Measurements from ENCODE around the gene ADAMTSL2.

The ADAMTSL2 gene

DNA sequence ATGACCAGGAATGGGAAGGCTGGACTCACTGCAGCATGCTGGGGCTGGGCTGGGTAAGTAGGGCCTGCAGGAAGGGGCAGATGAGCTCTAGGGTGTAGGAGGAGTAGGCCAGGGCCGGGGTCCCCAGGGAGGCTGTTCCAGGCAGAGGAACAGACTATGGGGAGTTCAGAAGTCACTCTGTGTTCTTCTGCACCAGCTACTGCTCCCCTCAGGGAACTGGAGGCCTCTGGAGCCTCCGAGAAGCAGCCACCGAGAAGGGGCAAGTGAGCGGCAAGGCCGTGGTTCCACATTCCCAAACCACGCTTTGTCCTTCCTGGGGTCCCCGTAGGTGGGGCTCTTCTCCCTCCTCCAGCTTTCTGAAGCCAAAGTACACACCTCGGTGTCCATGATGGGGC is 47.2 kb upstream of the ADAMTSL2 start:
- no peak for ATAC-seq
- TF ChIP-seq POU6F1 (CRISPR knock-in tag; IDR thresholded peaks at IDR 0.05; ENCODE audit: borderline replicate concordance, low read depth) = no peak
- TF ChIP-seq TCF4 (CRISPR knock-in tag; IDR thresholded peaks at IDR 0.05; ENCODE audit: borderline replicate concordance) = no peak
- TF ChIP-seq RARB (CRISPR knock-in tag; IDR thresholded peaks at IDR 0.05) = no peak
- no peak for TF ChIP-seq PPARA (CRISPR knock-in tag; IDR thresholded peaks at IDR 0.05; ENCODE audit: borderline replicate concordance)
- no peak for TF ChIP-seq ZNF8 (CRISPR knock-in tag; IDR thresholded peaks at IDR 0.05)
- TF ChIP-seq SNAI2 (CRISPR knock-in tag; IDR thresholded peaks at IDR 0.05) = no peak
- TF ChIP-seq CSDC2 (CRISPR knock-in tag; IDR thresholded peaks at IDR 0.05) = no peak
- TF ChIP-seq BACH2 (CRISPR knock-in tag; IDR thresholded peaks at IDR 0.05; ENCODE audit: borderline replicate concordance) = no peak

DNA sequence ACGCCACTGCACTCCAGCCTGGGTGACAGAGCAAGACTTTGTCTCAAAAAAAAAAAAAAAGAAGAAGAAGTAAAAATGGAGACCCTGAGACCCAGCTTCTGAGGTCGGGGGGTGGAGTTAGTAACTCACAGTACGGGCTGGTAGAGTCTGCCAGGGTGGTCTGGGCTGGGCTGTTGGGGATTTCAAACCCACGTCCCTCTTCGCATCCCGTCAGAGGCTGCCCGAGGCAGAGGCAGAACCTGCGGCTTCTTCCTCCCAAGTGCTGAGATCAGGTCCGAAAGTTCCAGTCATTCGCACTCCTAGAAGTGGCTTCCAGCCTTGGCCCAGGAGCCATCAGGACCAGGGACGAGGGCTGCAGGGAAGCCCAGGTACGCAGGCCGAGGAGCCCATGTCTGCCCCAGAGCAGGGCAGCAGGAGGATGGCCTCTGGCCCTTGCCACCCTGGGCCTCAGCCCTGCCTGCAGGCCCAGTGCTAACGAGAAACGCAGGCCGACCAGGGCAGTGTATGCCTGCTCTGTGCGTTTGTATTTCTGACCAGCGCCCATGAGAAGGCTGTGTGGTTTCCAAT is 45.7 kb upstream of the ADAMTSL2 start:
- no peak for TF ChIP-seq CSDC2 (CRISPR knock-in tag; IDR thresholded peaks at IDR 0.05)
- TF ChIP-seq RARB (CRISPR knock-in tag; IDR thresholded peaks at IDR 0.05) = no peak
- no peak for TF ChIP-seq ZFP30 (CRISPR knock-in tag; IDR thresholded peaks at IDR 0.05)
- no peak for TF ChIP-seq BACH2 (CRISPR knock-in tag; IDR thresholded peaks at IDR 0.05; ENCODE audit: borderline replicate concordance)
- no peak for TF ChIP-seq ZNF565 (CRISPR knock-in tag; conservative IDR thresholded peaks at IDR 0.05; ENCODE audit: low read depth)
- no peak for TF ChIP-seq ESRRG (CRISPR knock-in tag; IDR thresholded peaks at IDR 0.05)
- TF ChIP-seq PPARA (CRISPR knock-in tag; IDR thresholded peaks at IDR 0.05; ENCODE audit: borderline replicate concordance) = no peak
- no peak for TF ChIP-seq GLIS3 (CRISPR knock-in tag; IDR thresholded peaks at IDR 0.05)
- TF ChIP-seq OSR1 (CRISPR knock-in tag; IDR thresholded peaks at IDR 0.05) = no peak
- no peak for TF ChIP-seq ZNF8 (CRISPR knock-in tag; IDR thresholded peaks at IDR 0.05)
- TF ChIP-seq ZC3H10 (CRISPR knock-in tag; IDR thresholded peaks at IDR 0.05) = no peak
- no peak for TF ChIP-seq TOX (CRISPR knock-in tag; IDR thresholded peaks at IDR 0.05; ENCODE audit: borderline replicate concordance)
- no peak for ATAC-seq

GRCh38 chr9:133489253-133490190 is 45.0 kb upstream of the ADAMTSL2 start:
- TF ChIP-seq ISL1 (CRISPR knock-in tag; IDR thresholded peaks at IDR 0.05) (no peak), GLIS3 (CRISPR knock-in tag; IDR thresholded peaks at IDR 0.05) (no peak), TSHZ2 (CRISPR knock-in tag; IDR thresholded peaks at IDR 0.05) (no peak), CSDC2 (CRISPR knock-in tag; IDR thresholded peaks at IDR 0.05) (no peak), ESRRG (CRISPR knock-in tag; IDR thresholded peaks at IDR 0.05) (no peak), ZC3H10 (CRISPR knock-in tag; IDR thresholded peaks at IDR 0.05) (no peak), ZNF565 (CRISPR knock-in tag; conservative IDR thresholded peaks at IDR 0.05; ENCODE audit: low read depth) (no peak), ZFP3 (CRISPR knock-in tag; IDR thresholded peaks at IDR 0.05) (no peak), CREB5 (CRISPR knock-in tag; IDR thresholded peaks at IDR 0.05; ENCODE audit: low read depth) (no peak), ZNF70 (CRISPR knock-in tag; IDR thresholded peaks at IDR 0.05) (no peak), ZNF8 (CRISPR knock-in tag; IDR thresholded peaks at IDR 0.05) (no peak), RARB (CRISPR knock-in tag; IDR thresholded peaks at IDR 0.05) (no peak), SNAI2 (CRISPR knock-in tag; IDR thresholded peaks at IDR 0.05) (no peak), ARNTL (CRISPR knock-in tag; IDR thresholded peaks at IDR 0.05; ENCODE audit: borderline replicate concordance, low read depth) (no peak)
- no peak for ATAC-seq

DNA sequence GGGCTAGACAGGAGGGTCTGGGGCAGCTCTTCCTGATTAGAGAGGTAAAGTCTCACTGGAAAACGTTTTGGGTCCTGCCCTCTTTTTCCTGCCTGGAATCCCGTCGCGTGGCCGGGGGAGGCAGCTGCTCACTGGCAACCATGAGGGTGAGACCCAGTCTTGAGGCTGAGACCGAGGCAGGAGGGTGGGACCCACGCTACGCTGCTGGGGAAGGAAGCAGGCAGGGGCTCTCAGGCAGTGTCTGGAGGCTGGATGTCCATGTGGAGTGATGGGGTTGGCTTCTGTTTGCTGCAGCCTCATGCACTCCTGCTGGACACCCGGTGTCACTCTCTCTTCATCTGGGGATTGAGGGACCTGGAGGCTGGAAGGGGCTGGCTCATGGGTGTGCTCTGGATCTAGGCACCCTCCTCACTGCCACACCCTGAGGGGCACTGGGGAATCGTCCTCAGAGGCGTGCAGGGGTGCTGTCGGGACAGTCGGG is 44.3 kb upstream of the ADAMTSL2 start:
- ATAC-seq = no peak
- no peak for TF ChIP-seq OSR1 (CRISPR knock-in tag; IDR thresholded peaks at IDR 0.05)
- no peak for TF ChIP-seq TOX (CRISPR knock-in tag; IDR thresholded peaks at IDR 0.05; ENCODE audit: borderline replicate concordance)
- no peak for TF ChIP-seq RARB (CRISPR knock-in tag; IDR thresholded peaks at IDR 0.05)
- TF ChIP-seq ZFP30 (CRISPR knock-in tag; IDR thresholded peaks at IDR 0.05) = no peak
- no peak for TF ChIP-seq ZC3H10 (CRISPR knock-in tag; IDR thresholded peaks at IDR 0.05)
- TF ChIP-seq, protein P1, sequence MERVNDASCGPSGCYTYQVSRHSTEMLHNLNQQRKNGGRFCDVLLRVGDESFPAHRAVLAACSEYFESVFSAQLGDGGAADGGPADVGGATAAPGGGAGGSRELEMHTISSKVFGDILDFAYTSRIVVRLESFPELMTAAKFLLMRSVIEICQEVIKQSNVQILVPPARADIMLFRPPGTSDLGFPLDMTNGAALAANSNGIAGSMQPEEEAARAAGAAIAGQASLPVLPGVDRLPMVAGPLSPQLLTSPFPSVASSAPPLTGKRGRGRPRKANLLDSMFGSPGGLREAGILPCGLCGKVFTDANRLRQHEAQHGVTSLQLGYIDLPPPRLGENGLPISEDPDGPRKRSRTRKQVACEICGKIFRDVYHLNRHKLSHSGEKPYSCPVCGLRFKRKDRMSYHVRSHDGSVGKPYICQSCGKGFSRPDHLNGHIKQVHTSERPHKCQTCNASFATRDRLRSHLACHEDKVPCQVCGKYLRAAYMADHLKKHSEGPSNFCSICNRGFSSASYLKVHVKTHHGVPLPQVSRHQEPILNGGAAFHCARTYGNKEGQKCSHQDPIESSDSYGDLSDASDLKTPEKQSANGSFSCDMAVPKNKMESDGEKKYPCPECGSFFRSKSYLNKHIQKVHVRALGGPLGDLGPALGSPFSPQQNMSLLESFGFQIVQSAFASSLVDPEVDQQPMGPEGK (CRISPR knock-in tag; IDR thresholded peaks at IDR 0.05; ENCODE audit: borderline replicate concordance) = no peak
- TF ChIP-seq ESRRG (CRISPR knock-in tag; IDR thresholded peaks at IDR 0.05) = no peak
- TF ChIP-seq GLIS3 (CRISPR knock-in tag; IDR thresholded peaks at IDR 0.05) = no peak
- no peak for TF ChIP-seq ARNTL (CRISPR knock-in tag; IDR thresholded peaks at IDR 0.05; ENCODE audit: borderline replicate concordance, low read depth)
- no peak for TF ChIP-seq TCF4 (CRISPR knock-in tag; IDR thresholded peaks at IDR 0.05; ENCODE audit: borderline replicate concordance)
- no peak for TF ChIP-seq SNAI2 (CRISPR knock-in tag; IDR thresholded peaks at IDR 0.05)
- no peak for TF ChIP-seq POU6F1 (CRISPR knock-in tag; IDR thresholded peaks at IDR 0.05; ENCODE audit: borderline replicate concordance, low read depth)
- TF ChIP-seq PPARA (CRISPR knock-in tag; IDR thresholded peaks at IDR 0.05; ENCODE audit: borderline replicate concordance) = no peak
- no peak for TF ChIP-seq ZNF565 (CRISPR knock-in tag; conservative IDR thresholded peaks at IDR 0.05; ENCODE audit: low read depth)
- no peak for TF ChIP-seq ZNF8 (CRISPR knock-in tag; IDR thresholded peaks at IDR 0.05)
